B cell (primary cell): ENCODE measurements around the gene PARD6G. TPM values are rescaled to one million over a fixed set of nuclear protein-coding genes. Genes with fewer than 3 reads are reported as not detected.
A peak's percentile ranks its signal among the peaks of the same experiment; 100 is the strongest.

ENCODE experiments used
- ATAC-seq: fragments of 200-7000 bp; cut with Tn5 transposase; one replicate; pipeline ENCODE4 v1.10.0; 2021; ENCODE audit warnings: low read depth, mild to moderate bottlenecking, moderate number of reproducible peaks, moderate library complexity
- CTCF ChIA-PET: fragments of 350-600 bp; sonication (Branson Sonifier 250); formaldehyde crosslinking; loops from one replicate; lab custom pipeline; 2021; ENCODE audit warnings: antibody characterized with exemption, inconsistent platforms; lab: Charles Lee
- POLR2A ChIA-PET: fragments of 350-600 bp; sonication (Branson Sonifier 250); formaldehyde crosslinking; loops from one replicate; lab custom pipeline; 2021; ENCODE audit warnings: antibody characterized with exemption; lab: Charles Lee
- DNase-seq: peaks from one replicate; pipeline ENCODE4 v3.0.0; 2013
- H2AFZ ChIP-seq: 2 replicates; pipeline ENCODE4 v1.6.1; 2012; ENCODE audit warnings: mild to moderate bottlenecking, low read depth, low read length; ENCODE audit not compliant: insufficient read depth, poor library complexity, severe bottlenecking
- H3K27ac ChIP-seq, 2 donors: 1 replicate in 1 of 2; 2 replicates in 1 of 2; pipeline ENCODE4 v1.5.1; 2012 to 2013; ENCODE audit warnings: low read length in 2 of 2, mild to moderate bottlenecking in 2 of 2, moderate library complexity in 1 of 2
- H3K27me3 ChIP-seq, 4 experiments: fragments of 200-600 bp in 1 of 4; sonication (generic) in 1 of 4; replicated peaks in 1 of 4; 1 replicate in 2 of 4; 2 replicates in 2 of 4; pipeline versions ENCODE4 v1.6.1 to v1.7.0; 2013 to 2016; ENCODE audit warnings: low read length in 3 of 4, mild to moderate bottlenecking in 2 of 4, mixed read lengths in 1 of 4, moderate library complexity in 1 of 4; ENCODE audit not compliant: insufficient read depth in 4 of 4, control insufficient read depth in 3 of 4; ENCODE audit errors: control extremely low read depth in 1 of 4
- H3K36me3 ChIP-seq, 2 experiments: replicated peaks in 1 of 2; 1 replicate in 1 of 2; 2 replicates in 1 of 2; pipeline versions ENCODE4 v1.6.1 to v1.7.1; 2013; ENCODE audit warnings: low read length in 1 of 2; ENCODE audit not compliant: insufficient read depth in 2 of 2, control insufficient read depth in 1 of 2; ENCODE audit errors: control extremely low read depth in 1 of 2, extremely low read depth in 1 of 2
- H3K4me1 ChIP-seq, 2 donors: fragments of 200-600 bp in 1 of 2; sonication (generic) in 1 of 2; 1 replicate in 1 of 2; 2 replicates in 1 of 2; pipeline versions ENCODE4 v1.5.1 to v1.6.1; 2013 to 2017; ENCODE audit warnings: low read length in 2 of 2; ENCODE audit not compliant: control insufficient read depth in 2 of 2, insufficient read depth in 2 of 2
- H3K4me2 ChIP-seq: replicated peaks from 2 replicates; pipeline ENCODE3; 2012; ENCODE audit warnings: mild to moderate bottlenecking, low read depth, low read length; ENCODE audit not compliant: poor library complexity, severe bottlenecking
- H3K4me3 ChIP-seq, 5 experiments: fragments of 200-600 bp in 1 of 5; sonication (generic) in 1 of 5; 1 replicate in 3 of 5; 2 replicates in 2 of 5; pipeline versions ENCODE4 v1.5.1 to v1.7.0; 2011 to 2016; ENCODE audit warnings: low read length in 4 of 5, mild to moderate bottlenecking in 4 of 5, low read depth in 2 of 5, control low read depth in 1 of 5, moderate library complexity in 1 of 5; ENCODE audit not compliant: insufficient read depth in 1 of 5; ENCODE audit errors: control extremely low read depth in 1 of 5, extremely low read depth in 1 of 5
- H3K79me2 ChIP-seq: fragments of 200-600 bp; sonication (generic); one replicate; pipeline ENCODE4 v1.6.0; 2016; ENCODE audit warnings: low read length; ENCODE audit not compliant: control insufficient read depth, insufficient read depth
- H3K9ac ChIP-seq: fragments of 200-600 bp; sonication (generic); 2 replicates; pipeline ENCODE4 v1.6.1; 2017; ENCODE audit warnings: mild to moderate bottlenecking, low read length, moderate library complexity
- H3K9me3 ChIP-seq, 3 donors: one replicate each; pipeline versions ENCODE4 v1.6.1 to v1.7.1; 2013; ENCODE audit warnings: low read length in 2 of 3; ENCODE audit not compliant: control insufficient read depth in 2 of 3, insufficient read depth in 1 of 3; ENCODE audit errors: control extremely low read depth in 1 of 3
- H4K20me1 ChIP-seq: 2 replicates; pipeline ENCODE4 v1.6.0; 2012; ENCODE audit warnings: mild to moderate bottlenecking, low read length; ENCODE audit not compliant: insufficient read depth, control insufficient read depth, poor library complexity, severe bottlenecking
- H3K27ac Mint-ChIP-seq: one replicate; pipeline ENCODE4 v1.8.0; 2021; ENCODE audit warnings: mixed read lengths
- H3K27me3 Mint-ChIP-seq: one replicate; pipeline ENCODE4 v1.8.0; 2021; ENCODE audit warnings: mixed read lengths
- H3K4me1 Mint-ChIP-seq: one replicate; pipeline ENCODE4 v1.8.0; 2021; ENCODE audit warnings: mixed read lengths
- H3K4me3 Mint-ChIP-seq: one replicate; pipeline ENCODE4 v1.8.0; 2021; ENCODE audit warnings: mixed read lengths
- H3K9me3 Mint-ChIP-seq: one replicate; pipeline ENCODE4 v1.8.0; 2022; ENCODE audit warnings: mixed read lengths; ENCODE audit not compliant: insufficient read depth
- CTCF ChIP-seq: fragments of 200-600 bp; IDR thresholded peaks from one replicate; pipeline ENCODE4 v1.8.0; 2022; ENCODE audit warnings: antibody characterized with exemption, mild to moderate bottlenecking
- EZH2 ChIP-seq: IDR thresholded peaks from 2 replicates; pipeline ENCODE4 v1.6.1; 2012; ENCODE audit warnings: borderline replicate concordance, low read depth, mild to moderate bottlenecking, moderate library complexity, low read length; ENCODE audit not compliant: insufficient read depth, poor library complexity, severe bottlenecking
- WGBS: methylation state at CpG from one replicate; pipeline ENCODE4 v1.1.5; 2013; ENCODE audit warnings: missing lambda C conversion rate; ENCODE audit not compliant: insufficient coverage; 5-methylcytosine and 5-hydroxymethylcytosine counted together
- intact Hi-C: fragments of 100-400 bp; cut with micrococcal nuclease; formaldehyde crosslinking; loops from one replicate; pipeline ENCODE4 v1.10.0; 2022
- polyA plus RNA-seq: library from polyadenylated mRNA; depleted of rRNA; stranded (reverse); fragments of >200 nt; gene quantifications from 2 replicates; pipeline ENCODE4 v1.2.3, GENCODE V29; 2012
- total RNA-seq, 2 donors: library from RNA; stranded (reverse); fragments of 120-200 nt in 1 of 2; gene quantifications; 1 replicate in 1 of 2; 2 replicates in 1 of 2; pipeline versions ENCODE4 v1.2.3 to v1.2.4, GENCODE V29; 2013 to 2022

The PARD6G gene
- total and polyA plus RNA-seq, 2 donors (not counting 1 experiment from before 2014, with no cell fraction given), result not detected

- peak overlapping the region; percentile 41 for H2AFZ ChIP-seq
- Mint-ChIP-seq H3K4me1 (peaks cover 5% of the 10 kb centered on the region), H3K4me3 (no peak overlapping the region), H3K27ac (no peak overlapping the region), H3K9me3 (peaks cover 4% of the 10 kb centered on the region), H3K27me3 (no peaks in the 10 kb centered on the region)
- peak overlapping the region; percentile 29 for H3K9ac ChIP-seq
- ATAC-seq (peak; percentile 54), DNase-seq (peak; percentile 63)
- TF ChIP-seq EZH2, result no peak
- TF ChIP-seq CTCF, result peak; percentile 43
- 69% methylated on average over 103 of the region's 109 CpGs for WGBS
- H3K36me3 ChIP-seq, result no peaks in the 10 kb centered on the region
- H3K27ac ChIP-seq, result no peak overlapping the region
- H3K9me3 ChIP-seq, result peaks cover 0 to 18% (median 8%) of the 10 kb centered on the region in 3 donors
- peaks cover 3% of the 10 kb centered on the region in 2 donors for H3K4me1 ChIP-seq
- H4K20me1 ChIP-seq, result no peaks in the 10 kb centered on the region
- H3K4me2 ChIP-seq, result peak overlapping the region; percentile 69
- intact Hi-C loops, result loop anchor here (5.0 kb wide), 1 partner anchor 778 kb away; no protein-coding TSS in a partner anchor
- ChIA-PET POLR2A (no interaction called here), CTCF (interaction anchor here (1.8 to 5.6 kb wide), 4 partner anchors 7 to 96 kb away, joined by 4 to 36 read pairs (median 12); no protein-coding TSS in a partner anchor)
- peaks cover 0 to 8% (median 2%) of the 10 kb centered on the region in 4 experiments for H3K27me3 ChIP-seq
- H3K4me3 ChIP-seq, result peak overlapping the region in 2 of 5 experiments; percentile 19 to 32
- no peaks in the 10 kb centered on the region for H3K79me2 ChIP-seq
These were observed 87.3 kb downstream of the PARD6G start for GRCh38 chr18:80159713-80160636.
